DND-41 (cell line): ENCODE data around the gene TMC2.

Experiments used
- ATAC-seq: fragments of 200-7000 bp; cut with Tn5 transposase; 3 replicates; pipeline ENCODE4 v1.9.1; 2021; ENCODE audit warnings: low read depth; ENCODE audit not compliant: insufficient read depth
- DNase-seq: peaks from one replicate; pipeline ENCODE4 v3.0.0-alpha.2; 2020
- H2AFZ ChIP-seq: 2 replicates; pipeline ENCODE4 v1.6.0; 2012; ENCODE audit warnings: low read depth, low read length
- H3K27ac ChIP-seq: 2 replicates; pipeline ENCODE4 v1.5.1; 2012; ENCODE audit warnings: low read length, inconsistent platforms
- H3K27me3 ChIP-seq: fragments of 200-600 bp; sonication (generic); 2 replicates; pipeline ENCODE4 v1.6.0; 2012; ENCODE audit warnings: low read length, mild to moderate bottlenecking, inconsistent platforms; ENCODE audit not compliant: insufficient read depth, poor library complexity
- H3K36me3 ChIP-seq: 2 replicates; pipeline ENCODE4 v1.5.1; 2012; ENCODE audit warnings: low read length, inconsistent platforms; ENCODE audit not compliant: insufficient read depth
- H3K4me1 ChIP-seq: 2 replicates; pipeline ENCODE4 v1.5.1; 2012; ENCODE audit warnings: mild to moderate bottlenecking, low read length; ENCODE audit not compliant: insufficient read depth
- H3K4me2 ChIP-seq: 2 replicates; pipeline ENCODE4 v1.6.0; 2012; ENCODE audit warnings: mild to moderate bottlenecking, moderate library complexity, low read length, inconsistent platforms; ENCODE audit not compliant: insufficient read depth
- H3K4me3 ChIP-seq, 2 experiments: fragments of 200-600 bp in 1 of 2; shearing (Covaris generic) in 1 of 2; 2 replicates each; pipeline ENCODE4 v1.5.1; 2012 to 2016; ENCODE audit warnings: inconsistent platforms in 2 of 2, low read length in 2 of 2, mild to moderate bottlenecking in 2 of 2, low read depth in 1 of 2, moderate library complexity in 1 of 2
- H3K79me2 ChIP-seq: 2 replicates; pipeline ENCODE4 v1.6.0; 2012; ENCODE audit warnings: low read length, inconsistent platforms; ENCODE audit not compliant: insufficient read depth
- H3K9ac ChIP-seq: 2 replicates; pipeline ENCODE4 v1.6.0; 2012; ENCODE audit warnings: low read depth, mild to moderate bottlenecking, inconsistent platforms, low read length, moderate library complexity
- H3K9me3 ChIP-seq: 2 replicates; pipeline ENCODE4 v1.5.1; 2012; ENCODE audit warnings: low read length, moderate library complexity, mild to moderate bottlenecking, inconsistent platforms; ENCODE audit not compliant: insufficient read depth, severe bottlenecking
- H4K20me1 ChIP-seq: 2 replicates; pipeline ENCODE4 v1.6.0; 2012; ENCODE audit warnings: low read length; ENCODE audit not compliant: insufficient read depth
- CTCF ChIP-seq: IDR thresholded peaks from 2 replicates; pipeline ENCODE4 v1.5.1; 2012; ENCODE audit warnings: borderline replicate concordance, low read length, moderate library complexity, mild to moderate bottlenecking; ENCODE audit not compliant: poor library complexity, severe bottlenecking; ENCODE audit errors: extremely low read depth
- EZH2 ChIP-seq: IDR thresholded peaks from 3 replicates; pipeline ENCODE4 v1.6.1; 2012; ENCODE audit warnings: borderline replicate concordance, low read depth, mild to moderate bottlenecking, moderate library complexity, low read length, inconsistent platforms; ENCODE audit not compliant: severe bottlenecking

The TMC2 gene

GRCh38 chr20:2604506-2604835 lies 68.1 kb downstream of the TMC2 start:
- no peaks in the 10 kb centered on the region for H3K79me2 ChIP-seq

GRCh38 chr20:2606507-2607006 lies 70.2 kb downstream of the TMC2 start:
- no peaks in the 10 kb centered on the region for H3K4me1 ChIP-seq
- ATAC-seq (no peak), DNase-seq (no peak)
- peaks cover 12% of the 10 kb centered on the region for H3K9me3 ChIP-seq
- no peaks in the 10 kb centered on the region for H3K79me2 ChIP-seq
- no peak overlapping the region for H3K4me3 ChIP-seq
- no peaks in the 10 kb centered on the region for H3K36me3 ChIP-seq
- peaks cover 3% of the 10 kb centered on the region for H3K27me3 ChIP-seq
- no peaks in the 10 kb centered on the region for H4K20me1 ChIP-seq
- TF ChIP-seq CTCF, result no peak
- TF ChIP-seq EZH2, result no peak
- H3K4me2 ChIP-seq, result no peak overlapping the region
- no peak overlapping the region for H3K9ac ChIP-seq
- no peak overlapping the region for H3K27ac ChIP-seq
- no peak overlapping the region for H2AFZ ChIP-seq

More at GRCh38 chr20:2604506-2604835, 68.1 kb downstream of the TMC2 start:
- Histone ChIP-seq H4K20me1 (no peaks in the 10 kb centered on the region), H3K9me3 (peaks cover 12% of the 10 kb centered on the region), H3K27ac (no peak overlapping the region), H3K4me2 (no peak overlapping the region), H3K9ac (no peak overlapping the region), H3K4me3 (no peak overlapping the region), H3K36me3 (no peaks in the 10 kb centered on the region), H2AFZ (no peak overlapping the region), H3K4me1 (no peaks in the 10 kb centered on the region), H3K27me3 (peaks cover 4% of the 10 kb centered on the region)
- TF ChIP-seq EZH2, result no peak
- no peak for TF ChIP-seq CTCF
- DNase-seq, result no peak
- ATAC-seq, result no peak

- no peak for DNase-seq
- no peaks in the 10 kb centered on the region for H3K4me1 ChIP-seq
- no peak for ATAC-seq
- no peak overlapping the region for H3K9ac ChIP-seq
- H3K79me2 ChIP-seq, result no peaks in the 10 kb centered on the region
- H3K27me3 ChIP-seq, result peaks cover 11% of the 10 kb centered on the region
- no peak overlapping the region for H3K4me3 ChIP-seq
- no peaks in the 10 kb centered on the region for H4K20me1 ChIP-seq
- no peak overlapping the region for H3K4me2 ChIP-seq
- no peak overlapping the region for H3K27ac ChIP-seq
- TF ChIP-seq EZH2 (no peak), CTCF (no peak)
- H2AFZ ChIP-seq, result no peak overlapping the region
- peaks cover 12% of the 10 kb centered on the region for H3K9me3 ChIP-seq
- H3K36me3 ChIP-seq, result no peaks in the 10 kb centered on the region
These were observed 74.0 kb downstream of the TMC2 start for GRCh38 chr20:2610326-2610725.
